ENCODE results near the gene CTU2. TPM values are rescaled to one million over a fixed set of nuclear protein-coding genes. Genes with fewer than 3 reads are reported as not detected.

The CTU2 gene
- total and polyA plus RNA-seq, 2 of the 4 experiments (the other 2 are of a cell fraction): 12.9 to 18.4 TPM

GRCh38 chr16:88669980-88670379 is 36.3 kb upstream of the CTU2 start:
- H3K18ac ChIP-seq (ENCODE audit: low read depth, low read length): no peak overlapping the region
- ChIA-PET POLR2A (ENCODE audit: unreplicated experiment) (no interaction called here), CTCF (no interaction called here)
- no peak overlapping the region for H2BK5ac ChIP-seq (ENCODE audit: low read depth, low read length, poor library complexity, severe bottlenecking)
- TF ChIP-seq RFX5 (IDR thresholded peaks at IDR 0.05; ENCODE audit: low read depth, low read length) (no peak), CEBPB (IDR thresholded peaks at IDR 0.05; ENCODE audit: low read depth, low read length) (no peak), POLR2A (IDR thresholded peaks at IDR 0.05; ENCODE audit: low read depth, low read length) (no peak), SMC3 (IDR thresholded peaks at IDR 0.05; ENCODE audit: low read depth, low read length) (no peak), CTCF (conservative IDR thresholded peaks at IDR 0.05; ENCODE audit: low read depth, low read length) (no peak), BHLHE40 (IDR thresholded peaks at IDR 0.05; ENCODE audit: low read depth, low read length) (no peak), MAFK (IDR thresholded peaks at IDR 0.05; ENCODE audit: low read depth, low read length) (no peak), USF2 (IDR thresholded peaks at IDR 0.05; ENCODE audit: low read depth, low read length) (no peak), RCOR1 (IDR thresholded peaks at IDR 0.05; ENCODE audit: insufficient replicate concordance, low read length) (no peak), MXI1 (IDR thresholded peaks at IDR 0.05; ENCODE audit: borderline replicate concordance, low read depth, low read length) (no peak), ELK1 (IDR thresholded peaks at IDR 0.05; ENCODE audit: borderline replicate concordance, low read depth, low read length) (no peak), NFE2L2 (IDR thresholded peaks at IDR 0.05; ENCODE audit: low read depth, low read length) (no peak), MAZ (IDR thresholded peaks at IDR 0.05; ENCODE audit: borderline replicate concordance, low read depth, low read length) (no peak), CHD1 (IDR thresholded peaks at IDR 0.05; ENCODE audit: low read depth, low read length) (no peak), RAD21 (IDR thresholded peaks at IDR 0.05; ENCODE audit: low read length) (no peak), FOS (IDR thresholded peaks at IDR 0.05; ENCODE audit: low read depth, low read length) (no peak)
- H3K56ac ChIP-seq (ENCODE audit: extremely low read depth, insufficient read depth, low read length): no peak overlapping the region
- H2AK9ac ChIP-seq (replicated peaks; ENCODE audit: low read depth, low read length, poor library complexity): peak overlapping the region; percentile 8
- H3K79me1 ChIP-seq (ENCODE audit: low read depth in 1 of 2, low read length in 2 of 2): 0 out of 4 replicates have a peak, but pooled peaks cover 0 to 2% of the 10 kb centered on the region in 2 experiments
- dilution Hi-C loops (cut with HindIII; ENCODE audit: low sequenced_read_pairs, unreplicated experiment): no loop called here
- no peaks in the 10 kb centered on the region for H3K27me3 ChIP-seq (ENCODE audit: control insufficient read depth, insufficient read depth, low read length)
- H3K4me1 ChIP-seq (ENCODE audit: control insufficient read depth, insufficient read depth, low read length): no peaks in the 10 kb centered on the region
- no peaks in the 10 kb centered on the region for H4K20me1 ChIP-seq (ENCODE audit: insufficient read depth, low read length)
- no TSS peak for BruUV-seq (replicated peaks)
- no peak overlapping the region for H4K8ac ChIP-seq (ENCODE audit: low read depth in 2 of 2, low read length in 2 of 2)
- no peak overlapping the region for H4K5ac ChIP-seq (ENCODE audit: low read depth, low read length)
- 90% methylated on average over 2 of the region's 10 CpGs; no CpG with 5 or more reads in 1 of the 2 experiments for WGBS, 2 experiments (ENCODE audit: extremely low coverage in 2 of 2, insufficient read length in 1 of 2)
- no peak overlapping the region for H3K4ac ChIP-seq (ENCODE audit: low read depth, low read length)
- H3K4me2 ChIP-seq (ENCODE audit: low read depth, low read length): no peak overlapping the region
- no peak overlapping the region for H3K23ac ChIP-seq (ENCODE audit: low read depth, low read length)
- no peak overlapping the region for H2AK5ac ChIP-seq (ENCODE audit: low read depth, low read length)
- intact Hi-C loops (cut with micrococcal nuclease): no loop called here
- ATAC-seq (ENCODE audit: low read depth) (no peak), DNase-seq (no peak)
- no peak overlapping the region for H4K91ac ChIP-seq (ENCODE audit: insufficient read depth, low read depth, low read length)
- H3K27ac ChIP-seq (ENCODE audit: insufficient read depth, low read length): no peak overlapping the region
- no peak overlapping the region for H2BK15ac ChIP-seq (ENCODE audit: low read depth, low read length)
- H3K14ac ChIP-seq (replicated peaks; ENCODE audit: low read depth, low read length): no peak overlapping the region
- H3K9me3 ChIP-seq (ENCODE audit: control insufficient read depth, insufficient read depth, low read length): no peaks in the 10 kb centered on the region
- H3K4me3 ChIP-seq (ENCODE audit: insufficient read depth, low read depth, low read length): no peak overlapping the region
- no peak overlapping the region for H2BK20ac ChIP-seq (ENCODE audit: low read depth, low read length)
- H3K36me3 ChIP-seq (ENCODE audit: control insufficient read depth, insufficient read depth, low read length): peaks cover 7% of the 10 kb centered on the region; the same call in 1 of the 2 replicates
- no peak overlapping the region for H2BK120ac ChIP-seq (ENCODE audit: low read depth, low read length)
- H2AFZ ChIP-seq (replicated peaks; ENCODE audit: low read length, poor library complexity): no peak overlapping the region
- in situ Hi-C loops (cut with MboI; ENCODE audit: low sequenced_read_pairs): no loop called here
- no peaks in the 10 kb centered on the region for H3K9me1 ChIP-seq (ENCODE audit: insufficient read depth, low read length)
- no peak overlapping the region for H3K9ac ChIP-seq (ENCODE audit: low read depth, low read length)

All from IMR-90 (cell line).